ENCODE data around the gene TMEM151B. TPM values are rescaled to one million over a fixed set of nuclear protein-coding genes. Genes with fewer than 3 reads are reported as not detected.
A peak's percentile ranks its signal among the peaks of the same experiment; 100 is the strongest.

The TMEM151B gene
- total and polyA plus RNA-seq, 4 experiments from 2014 or later: not detected

DNA sequence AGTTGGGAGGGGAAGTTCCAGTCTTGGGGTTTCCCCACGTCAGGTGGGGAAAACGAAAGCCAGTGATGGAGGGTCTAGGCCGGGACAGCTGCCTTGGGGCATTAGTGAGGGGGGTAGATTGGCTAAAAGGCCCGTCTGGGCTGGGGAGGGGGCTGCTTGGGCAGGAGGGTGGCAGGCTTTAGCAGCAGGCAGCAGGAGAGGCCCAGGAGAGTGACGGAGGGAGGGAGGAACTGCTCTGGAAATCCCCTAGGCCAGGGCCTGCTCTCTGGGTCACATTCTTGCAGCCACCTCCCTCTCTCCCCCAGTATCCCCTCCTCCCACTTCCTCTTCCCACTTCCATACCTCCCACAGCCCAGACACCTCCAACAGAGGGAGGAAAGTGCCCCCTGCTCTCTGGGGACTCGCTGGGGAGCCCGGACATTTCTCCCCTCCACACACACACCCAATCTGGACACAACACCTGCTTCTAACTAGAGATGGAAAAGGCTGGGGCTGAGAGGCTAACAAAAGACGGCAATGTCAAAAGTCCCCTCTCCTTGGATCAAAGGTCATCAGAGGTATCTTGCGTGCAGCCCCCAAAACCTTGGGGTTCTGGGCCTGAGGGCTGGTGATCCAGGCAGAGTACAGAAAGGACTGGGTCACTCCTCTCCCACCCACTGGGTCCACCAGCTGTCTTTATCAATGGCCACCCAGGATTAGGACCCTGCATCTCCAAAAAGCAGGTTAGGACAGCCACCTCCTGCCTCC lies 6.7 kb upstream of the TMEM151B start:
- Histone ChIP-seq H3K27me3 (ENCODE audit: insufficient read depth, low read length) (no peaks in the 10 kb centered on the region), H3K4me3 (ENCODE audit: low read length in 2 of 2) (peak overlapping the region; percentile 83 to 89), H3K27ac (ENCODE audit: low read depth, low read length) (peak overlapping the region; percentile 96), H3K36me3 (ENCODE audit: insufficient read depth, low read length) (peaks cover 23% of the 10 kb centered on the region), H3K9me3 (ENCODE audit: control insufficient read depth in 1 of 2, low read length in 2 of 2) (no peaks in the 10 kb centered on the region), H3K4me1 (ENCODE audit: insufficient read depth, low read length) (peaks cover 38% of the 10 kb centered on the region)
- Mint-ChIP-seq H3K27me3 (peaks cover 2% of the 10 kb centered on the region in 2 donors), H3K4me1 (peaks cover 18 to 43% (median 38%) of the 10 kb centered on the region in 4 donors), H3K27ac (peak overlapping the region; percentile 95 to 98 (median 97)), H3K36me3 (peaks cover 8 to 35% of the 10 kb centered on the region in 2 donors), H3K4me3 (peak overlapping the region; percentile 73 to 95 (median 93)), H3K9me3 (no peaks in the 10 kb centered on the region)
- CTCF ChIA-PET (ENCODE audit: partially characterized antibody): interaction anchor here (1.0 to 8.3 kb wide), 4 partner anchors 9 to 91 kb away, joined by 3 to 82 read pairs (median 4); partner anchors contain the start of gene SLC35B2
- peak in 3 of 5 donors; percentile 31 to 79 (median 51) for DNase-seq
- intact Hi-C loops (cut with micrococcal nuclease): loop anchor here (2.0 kb wide), 1 partner anchor 167 kb away; no protein-coding TSS in a partner anchor
- POLR2A ChIA-PET (ENCODE audit: partially characterized antibody): interaction anchor here (1.2 to 6.2 kb wide), 7 partner anchors 8 to 49 kb away, joined by 3 to 97 read pairs (median 11); partner anchors contain the start of genes AARS2, HSP90AB1 and SLC35B2

DNA sequence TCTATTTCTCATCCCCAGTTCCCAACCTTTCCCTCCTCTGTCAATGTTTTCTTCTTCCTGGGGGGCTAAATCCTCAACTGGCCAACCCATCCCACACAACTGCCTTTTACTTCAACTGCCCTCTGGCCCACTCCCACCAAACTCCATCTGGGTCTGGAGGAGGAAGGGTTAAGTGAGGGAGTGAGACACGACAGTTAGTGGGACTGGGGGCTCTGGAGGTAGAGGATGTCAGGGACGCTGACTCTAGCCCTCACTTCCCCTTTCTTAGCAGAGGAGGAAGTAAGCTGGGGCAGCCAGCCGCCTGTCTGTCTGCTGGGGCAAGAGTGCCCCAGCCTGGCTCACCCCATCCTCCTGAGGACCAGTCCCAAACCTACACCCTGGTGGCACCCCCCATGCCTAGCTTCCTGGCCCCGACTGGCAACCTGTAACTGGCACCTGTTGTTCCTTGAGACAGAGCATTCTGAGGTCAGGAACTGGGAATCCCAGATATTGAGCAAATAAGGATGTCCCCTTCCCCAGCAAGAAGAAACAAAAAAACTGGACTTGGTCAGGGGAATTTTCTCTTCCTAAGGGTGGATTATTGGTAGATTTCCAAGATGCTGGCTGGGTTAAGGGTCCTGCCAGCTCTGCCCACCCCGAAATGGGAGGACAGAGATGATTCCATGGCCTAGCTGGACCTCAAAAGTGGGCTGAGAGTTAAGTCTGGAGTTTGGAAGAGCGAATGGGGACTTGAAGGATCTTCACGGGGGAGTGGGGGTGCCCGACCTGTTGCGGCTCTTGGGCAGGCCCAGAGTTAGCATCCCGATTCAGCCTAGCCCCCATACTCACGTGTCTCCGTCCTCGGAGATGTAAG lies 5.9 kb upstream of the TMEM151B start:
- Mint-ChIP-seq H3K27ac (peak overlapping the region; percentile 95 to 98 (median 97)), H3K9me3 (no peaks in the 10 kb centered on the region), H3K4me1 (peaks cover 17 to 43% (median 38%) of the 10 kb centered on the region in 4 donors), H3K27me3 (peaks cover 5 to 10% of the 10 kb centered on the region in 2 donors), H3K36me3 (peaks cover 8 to 33% of the 10 kb centered on the region in 2 donors), H3K4me3 (peak overlapping the region; percentile 73 to 95 (median 93))
- DNase-seq: peak in 1 of 5 donors; percentile 68
- H3K27ac ChIP-seq (ENCODE audit: low read depth, low read length): peak overlapping the region; percentile 96
- POLR2A ChIA-PET (ENCODE audit: partially characterized antibody): interaction anchor here (1.2 to 6.2 kb wide), 5 partner anchors 9 to 49 kb away, joined by 3 to 97 read pairs (median 11); partner anchors contain the start of genes AARS2, HSP90AB1 and SLC35B2
- CTCF ChIA-PET (ENCODE audit: partially characterized antibody): interaction anchor here (1.0 to 8.3 kb wide), 6 partner anchors 10 to 123 kb away, joined by 3 to 82 read pairs (median 4); partner anchors contain the start of genes CDC5L and SLC35B2
- peaks cover 16% of the 10 kb centered on the region for H3K36me3 ChIP-seq (ENCODE audit: insufficient read depth, low read length)
- H3K27me3 ChIP-seq (ENCODE audit: insufficient read depth, low read length): peaks cover 6% of the 10 kb centered on the region
- H3K4me1 ChIP-seq (ENCODE audit: insufficient read depth, low read length): peaks cover 38% of the 10 kb centered on the region
- H3K9me3 ChIP-seq (ENCODE audit: control insufficient read depth in 1 of 2, low read length in 2 of 2): no peaks in the 10 kb centered on the region
- intact Hi-C loops (cut with micrococcal nuclease): loop anchor here (1.0 to 2.0 kb wide), 5 partner anchors 7 to 168 kb away; partner anchors contain the start of genes HSP90AB1 and SLC35B2
- H3K4me3 ChIP-seq (ENCODE audit: low read length in 2 of 2): peak overlapping the region; percentile 83 to 89

DNA sequence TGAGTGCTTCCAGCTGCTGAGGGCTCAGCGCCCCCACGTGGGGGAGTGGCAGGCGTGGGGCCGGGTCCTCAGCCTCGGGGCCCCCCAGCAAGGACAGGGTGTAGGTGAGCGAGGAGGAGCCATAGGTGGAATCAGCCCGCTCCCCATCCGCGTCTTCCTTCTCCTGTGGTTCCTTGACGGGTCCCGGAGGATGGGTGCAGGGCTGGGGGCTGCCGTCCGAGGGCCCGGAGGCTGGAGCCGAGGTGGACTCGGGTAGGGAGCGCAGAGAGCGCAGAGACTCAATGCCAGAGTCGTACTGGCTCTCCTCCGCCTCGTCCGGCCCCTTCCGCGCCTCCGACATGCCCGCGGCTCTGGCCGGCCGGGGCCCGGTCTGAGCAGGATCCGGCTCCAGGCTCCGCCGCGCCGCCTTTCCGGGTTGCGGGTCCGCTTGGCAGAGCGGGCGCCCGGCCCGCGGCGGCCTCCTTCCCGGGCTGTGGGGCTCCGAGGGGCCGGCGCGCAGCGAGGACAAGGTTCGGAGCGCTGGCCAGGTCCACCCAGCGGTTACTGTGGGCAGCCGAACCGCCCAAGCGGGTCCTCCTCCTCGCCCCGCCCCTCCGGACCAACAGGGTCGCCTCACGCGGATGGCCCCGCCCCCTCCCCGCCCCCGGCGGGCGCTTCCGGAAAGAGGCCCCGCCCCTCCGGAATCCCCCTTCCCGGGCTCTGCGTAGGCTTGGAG lies 5.1 kb upstream of the TMEM151B start, which contains the start of gene NFKBIE:
NFKBIE (minus strand) TSS at position 545 of the 715 bp plus-strand sequence; CDS start at position 340, 205 bp downstream.
- Histone ChIP-seq H3K27ac (ENCODE audit: low read depth, low read length) (peak within 1 kb of the TSS; percentile 96), H3K4me1 (ENCODE audit: insufficient read depth, low read length) (peaks cover 38% of the 10 kb centered on the region), H3K9me3 (ENCODE audit: control insufficient read depth in 1 of 2, low read length in 2 of 2) (no peaks in the 10 kb centered on the region), H3K27me3 (ENCODE audit: insufficient read depth, low read length) (peaks cover 12% of the 10 kb centered on the region), H3K36me3 (ENCODE audit: insufficient read depth, low read length) (peaks cover 8% of the 10 kb centered on the region), H3K4me3 (ENCODE audit: low read length in 2 of 2) (peak within 1 kb of the TSS; percentile 83 to 89)
- peaks cover 8 to 18% of the 10 kb centered on the region in 2 donors for H3K27me3 Mint-ChIP-seq
- H3K4me3 Mint-ChIP-seq: peak within 1 kb of the TSS; percentile 73 to 96 (median 93)
- ChIA-PET CTCF (ENCODE audit: partially characterized antibody) (interaction anchor here (1.0 to 8.3 kb wide), 7 partner anchors 11 to 122 kb away, joined by 3 to 82 read pairs (median 4); partner anchors contain the start of genes CDC5L and SLC35B2), POLR2A (ENCODE audit: partially characterized antibody) (interaction anchor here (1.2 to 6.2 kb wide), 5 partner anchors 9 to 48 kb away, joined by 3 to 97 read pairs (median 11); partner anchors contain the start of genes AARS2, HSP90AB1 and SLC35B2)
- peak; percentile 93 to 96 (median 94) for DNase-seq
- H3K36me3 Mint-ChIP-seq: peaks cover 8 to 32% of the 10 kb centered on the region in 2 donors
- intact Hi-C loops (cut with micrococcal nuclease): loop anchor here (1.0 to 2.0 kb wide), 5 partner anchors 8 to 168 kb away; partner anchors contain the start of genes HSP90AB1 and SLC35B2
- no peaks in the 10 kb centered on the region for H3K9me3 Mint-ChIP-seq
- peak within 1 kb of the TSS; percentile 95 to 98 (median 97) for H3K27ac Mint-ChIP-seq
- H3K4me1 Mint-ChIP-seq: peaks cover 17 to 48% (median 40%) of the 10 kb centered on the region in 4 donors

DNA sequence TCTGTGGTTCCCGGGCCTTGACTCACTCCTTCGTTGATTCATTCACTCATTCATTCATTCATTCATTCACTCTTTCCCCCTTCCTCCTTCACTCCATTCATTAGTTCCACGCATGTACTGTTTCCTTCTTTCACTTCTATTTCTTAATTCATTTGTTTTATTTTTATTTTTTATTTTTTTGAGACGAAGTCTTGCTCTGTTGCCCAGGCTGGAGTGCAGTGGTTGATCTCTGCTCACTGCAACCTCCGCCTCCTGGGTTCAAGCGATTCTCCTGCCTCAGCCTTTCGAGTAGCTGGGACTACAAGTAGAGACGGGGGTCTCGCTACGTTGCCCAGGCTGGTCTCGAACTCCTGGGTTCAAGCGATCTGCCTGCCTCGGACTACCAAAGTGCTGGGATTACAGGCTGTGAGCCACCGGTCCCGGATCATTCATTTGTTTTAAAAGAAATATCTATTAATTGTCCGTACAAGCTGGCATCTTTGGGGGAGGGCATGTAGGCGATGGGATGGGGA lies 4.5 kb upstream of the TMEM151B start:
- no peaks in the 10 kb centered on the region for H3K9me3 ChIP-seq (ENCODE audit: control insufficient read depth in 1 of 2, low read length in 2 of 2)
- peaks cover 37% of the 10 kb centered on the region for H3K4me1 ChIP-seq (ENCODE audit: insufficient read depth, low read length)
- H3K4me1 Mint-ChIP-seq: peaks cover 17 to 48% (median 38%) of the 10 kb centered on the region in 4 donors
- peaks cover 5 to 28% of the 10 kb centered on the region in 2 donors for H3K36me3 Mint-ChIP-seq
- ChIA-PET CTCF (ENCODE audit: partially characterized antibody) (interaction anchor here (4.6 to 8.3 kb wide), 3 partner anchors 11 to 72 kb away, joined by 54 to 82 read pairs (median 63); partner anchors contain the start of gene SLC35B2), POLR2A (ENCODE audit: partially characterized antibody) (interaction anchor here (5.4 to 6.2 kb wide), 2 partner anchors 10 to 19 kb away, joined by 37 to 97 read pairs; partner anchors contain the start of genes HSP90AB1 and SLC35B2)
- intact Hi-C loops (cut with micrococcal nuclease): loop anchor here (1.0 to 2.0 kb wide), 5 partner anchors 8 to 169 kb away; partner anchors contain the start of genes HSP90AB1 and SLC35B2
- peak overlapping the region; percentile 96 for H3K27ac ChIP-seq (ENCODE audit: low read depth, low read length)
- no peaks in the 10 kb centered on the region for H3K9me3 Mint-ChIP-seq
- peaks cover 6% of the 10 kb centered on the region for H3K36me3 ChIP-seq (ENCODE audit: insufficient read depth, low read length)
- no peak for DNase-seq
- peak overlapping the region in 1 of 2 donors; percentile 89 for H3K4me3 ChIP-seq (ENCODE audit: low read length in 2 of 2)
- H3K27me3 ChIP-seq (ENCODE audit: insufficient read depth, low read length): peaks cover 12% of the 10 kb centered on the region
- peaks cover 8 to 18% of the 10 kb centered on the region in 2 donors for H3K27me3 Mint-ChIP-seq
- peak overlapping the region; percentile 94 to 98 (median 95) for H3K27ac Mint-ChIP-seq
- H3K4me3 Mint-ChIP-seq: peak overlapping the region; percentile 73 to 96 (median 93)

DNA sequence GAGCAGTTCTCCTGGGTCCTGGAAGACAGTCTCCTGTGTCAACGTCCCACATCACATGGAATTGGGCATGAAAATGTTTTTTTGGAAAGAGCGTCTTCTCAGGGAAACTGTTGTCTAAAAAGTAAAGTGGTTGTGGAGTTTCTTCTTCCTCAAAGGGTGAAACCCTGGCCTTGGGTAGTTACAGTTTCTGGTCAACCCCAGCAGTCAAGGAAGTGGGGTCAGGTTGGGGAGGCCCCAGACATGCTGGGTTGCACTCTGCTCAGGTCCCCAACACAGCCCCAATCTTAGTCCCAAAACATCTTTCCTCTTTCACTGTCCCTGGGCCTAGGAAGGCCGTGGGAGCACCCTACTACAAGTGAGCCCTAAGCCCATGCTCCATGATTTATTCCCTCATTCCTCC lies 3.9 kb upstream of the TMEM151B start:
- Histone ChIP-seq H3K27me3 (ENCODE audit: insufficient read depth, low read length) (peaks cover 17% of the 10 kb centered on the region), H3K36me3 (ENCODE audit: insufficient read depth, low read length) (peaks cover 3% of the 10 kb centered on the region), H3K9me3 (ENCODE audit: control insufficient read depth in 1 of 2, low read length in 2 of 2) (no peaks in the 10 kb centered on the region), H3K27ac (ENCODE audit: low read depth, low read length) (peak overlapping the region; percentile 96), H3K4me3 (ENCODE audit: low read length in 2 of 2) (no peak overlapping the region), H3K4me1 (ENCODE audit: insufficient read depth, low read length) (peaks cover 35% of the 10 kb centered on the region)
- POLR2A ChIA-PET (ENCODE audit: partially characterized antibody): interaction anchor here (5.4 to 6.2 kb wide), 2 partner anchors 11 to 20 kb away, joined by 37 to 97 read pairs; partner anchors contain the start of genes HSP90AB1 and SLC35B2
- DNase-seq: no peak
- CTCF ChIA-PET (ENCODE audit: partially characterized antibody): interaction anchor here (0.9 to 8.3 kb wide), 9 partner anchors 12 to 190 kb away, joined by 4 to 82 read pairs (median 16); partner anchors contain the start of genes AARS2 and SLC35B2
- Mint-ChIP-seq H3K27ac (peak overlapping the region; percentile 94 to 98 (median 95)), H3K36me3 (peaks cover 0 to 23% of the 10 kb centered on the region in 2 donors), H3K27me3 (peaks cover 10 to 22% of the 10 kb centered on the region in 2 donors), H3K4me3 (peak overlapping the region in 7 of 8 donors; percentile 26 to 96 (median 93)), H3K4me1 (peaks cover 14 to 43% (median 34%) of the 10 kb centered on the region in 4 donors), H3K9me3 (no peaks in the 10 kb centered on the region)
- intact Hi-C loops (cut with micrococcal nuclease): no loop called here

All from CD4-positive, alpha-beta memory T cell (primary cell).